HCT116 (cell line): ENCODE results near the gene RPL13.

Experiments used
- CTCF ChIP-seq, 3 experiments: fragments of 200-600 bp in 1 of 3; sonication (generic) in 1 of 3; IDR thresholded peaks in 2 of 3; conservative IDR thresholded peaks in 1 of 3; 2 replicates each; pipeline ENCODE4 v1.5.1; 2012 to 2017; ENCODE audit warnings: low read depth in 2 of 3, low read length in 2 of 3, antibody characterized with exemption in 1 of 3, borderline replicate concordance in 1 of 3, control low read depth in 1 of 3, mild to moderate bottlenecking in 1 of 3, mixed read lengths in 1 of 3, mixed run types in 1 of 3, moderate library complexity in 1 of 3; ENCODE audit not compliant: insufficient read depth in 1 of 3
- JUND ChIP-seq: IDR thresholded peaks from 2 replicates; pipeline ENCODE4 v1.6.1; 2012
- POLR2A ChIP-seq: IDR thresholded peaks from 2 replicates; pipeline ENCODE4 v1.7.0; 2011; ENCODE audit warnings: borderline replicate concordance; ENCODE audit not compliant: insufficient read depth, insufficient read length; ENCODE audit errors: extremely low read depth
- POLR2AphosphoS5 ChIP-seq: IDR thresholded peaks from 2 replicates; pipeline ENCODE4 v1.6.1; 2011; ENCODE audit warnings: mild to moderate bottlenecking, low read depth, low read length, moderate library complexity
- RAD21 ChIP-seq: IDR thresholded peaks from 2 replicates; pipeline ENCODE4 v1.6.1; 2012; ENCODE audit warnings: low read depth, mild to moderate bottlenecking
- SIN3A ChIP-seq: IDR thresholded peaks from 2 replicates; pipeline ENCODE4 v1.6.1; 2012; ENCODE audit warnings: low read depth
- ZNF274 ChIP-seq: fragments of 200-500 bp; sonication (Bioruptor generic); IDR thresholded peaks from 2 replicates; pipeline ENCODE4 v1.6.1; 2014; ENCODE audit warnings: mild to moderate bottlenecking, low read depth, low read length, inconsistent platforms

DNA sequence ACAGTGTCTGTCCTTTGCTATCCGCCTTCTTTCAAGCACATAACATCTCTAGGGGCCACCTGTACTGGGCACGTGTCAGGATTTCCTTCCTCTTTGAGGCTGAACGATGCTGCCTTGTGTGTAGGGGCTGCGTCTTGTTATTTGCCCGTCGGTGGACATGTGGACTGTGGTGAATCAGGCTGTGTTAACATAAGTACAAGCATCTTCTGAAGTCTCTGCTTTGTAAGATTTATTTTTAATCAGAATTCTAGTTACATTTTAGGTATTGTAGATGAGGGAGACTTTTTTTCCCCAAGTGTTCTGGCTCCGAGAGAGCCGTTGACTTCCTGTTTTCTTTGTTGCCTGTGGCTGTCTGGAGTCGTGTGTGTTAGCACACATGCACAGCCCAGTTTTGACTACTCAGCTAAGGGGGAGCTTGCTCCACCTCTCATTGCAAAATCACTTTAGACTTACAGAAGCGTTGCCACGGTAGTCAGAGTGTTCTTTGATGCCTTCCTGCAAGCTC, 26.2 kb upstream of the RPL13 start:
- TF ChIP-seq CTCF (IDR thresholded peaks at IDR 0.05 in 2 of 3, conservative IDR thresholded peaks at IDR 0.05 in 1 of 3; ENCODE audit: borderline replicate concordance in 1 of 3, insufficient read depth in 1 of 3, low read depth in 2 of 3, low read length in 2 of 3) (no peak), RAD21 (no peak), SIN3A (no peak), POLR2A (no peak), POLR2AphosphoS5 (no peak), JUND (no peak), ZNF274 (no peak)
